Naive thymus-derived CD4-positive, alpha-beta T cell (primary cell): ENCODE results near the gene PTPN5. TPM values are rescaled to one million over a fixed set of nuclear protein-coding genes. Genes with fewer than 3 reads are reported as not detected.

Experiments used
- ATAC-seq: fragments of 150-1000 bp; cut with Tn5 transposase; 2 replicates; pipeline ENCODE4 v1.10.0; 2021; ENCODE audit warnings: mild to moderate bottlenecking, moderate library complexity
- CTCF ChIA-PET: fragments of 350-600 bp; sonication (Branson Sonifier 250); formaldehyde crosslinking; loops from one replicate; lab custom pipeline; 2021; ENCODE audit warnings: antibody characterized with exemption; lab: Charles Lee
- POLR2A ChIA-PET: fragments of 350-600 bp; sonication (Branson Sonifier 250); formaldehyde crosslinking; loops from one replicate; lab custom pipeline; 2021; ENCODE audit warnings: antibody characterized with exemption, inconsistent platforms; lab: Charles Lee
- DNase-seq, 9 donors: peaks; one replicate each; pipeline versions ENCODE4 v3.0.0 to v3.0.0-alpha.2; 2020 to 2022; ENCODE audit warnings: mixed read lengths in 1 of 9
- H3K27ac ChIP-seq: one replicate; pipeline ENCODE4 v1.7.0; 2013; ENCODE audit warnings: mild to moderate bottlenecking, low read depth, low read length, moderate library complexity
- H3K27me3 ChIP-seq, 2 donors: one replicate each; pipeline ENCODE4 v1.7.0; 2013; ENCODE audit warnings: low read length in 2 of 2, mild to moderate bottlenecking in 2 of 2, moderate library complexity in 2 of 2; ENCODE audit not compliant: control insufficient read depth in 2 of 2, insufficient read depth in 2 of 2
- H3K36me3 ChIP-seq, 3 experiments: 1 replicate in 2 of 3; 2 replicates in 1 of 3; pipeline ENCODE4 v1.7.0; 2013; ENCODE audit warnings: low read length in 3 of 3, mild to moderate bottlenecking in 3 of 3, moderate library complexity in 1 of 3; ENCODE audit not compliant: insufficient read depth in 3 of 3, control insufficient read depth in 2 of 3
- H3K4me1 ChIP-seq, 2 donors: one replicate each; pipeline ENCODE4 v1.7.0; 2013; ENCODE audit warnings: low read length in 2 of 2, mild to moderate bottlenecking in 2 of 2, moderate library complexity in 1 of 2; ENCODE audit not compliant: control insufficient read depth in 2 of 2, insufficient read depth in 2 of 2
- H3K4me3 ChIP-seq: 2 replicates; pipeline ENCODE4 v1.7.0; 2013; ENCODE audit warnings: mild to moderate bottlenecking, low read length
- H3K9me3 ChIP-seq, 3 experiments: 1 replicate in 2 of 3; 2 replicates in 1 of 3; pipeline ENCODE4 v1.7.0; 2013; ENCODE audit warnings: low read length in 3 of 3; ENCODE audit not compliant: control insufficient read depth in 2 of 3
- H3K27ac Mint-ChIP-seq, 9 donors: one replicate each; pipeline ENCODE4 v1.8.0; 2020 to 2022; ENCODE audit warnings: mixed read lengths in 9 of 9, mild to moderate bottlenecking in 8 of 9, moderate library complexity in 5 of 9, inconsistent platforms in 2 of 9
- H3K27me3 Mint-ChIP-seq, 5 donors: one replicate each; pipeline ENCODE4 v1.8.0; 2021 to 2022; ENCODE audit warnings: mixed read lengths in 5 of 5, mild to moderate bottlenecking in 1 of 5
- H3K36me3 Mint-ChIP-seq, 5 donors: one replicate each; pipeline ENCODE4 v1.8.0; 2020 to 2022; ENCODE audit warnings: mixed read lengths in 5 of 5, mild to moderate bottlenecking in 3 of 5, inconsistent platforms in 1 of 5
- H3K4me1 Mint-ChIP-seq, 7 donors: one replicate each; pipeline ENCODE4 v1.8.0; 2020 to 2022; ENCODE audit warnings: mixed read lengths in 7 of 7, mild to moderate bottlenecking in 3 of 7, inconsistent platforms in 1 of 7
- H3K4me3 Mint-ChIP-seq, 10 donors: one replicate each; pipeline ENCODE4 v1.8.0; 2020 to 2022; ENCODE audit warnings: mild to moderate bottlenecking in 10 of 10, mixed read lengths in 10 of 10, moderate library complexity in 6 of 10, inconsistent platforms in 2 of 10
- H3K9me3 Mint-ChIP-seq, 11 donors: one replicate each; pipeline ENCODE4 v1.8.0; 2020 to 2022; ENCODE audit warnings: mixed read lengths in 11 of 11, mild to moderate bottlenecking in 4 of 11, inconsistent platforms in 1 of 11, moderate library complexity in 1 of 11
- intact Hi-C, 2 donors: fragments of 100-400 bp; cut with micrococcal nuclease; formaldehyde crosslinking; loops; one replicate each; pipeline ENCODE4 v1.15.1; 2023
- polyA plus RNA-seq, 2 donors: library from polyadenylated mRNA; unstranded; fragments of 300-500 nt; fragmentation: Illumina TruSeq; gene quantifications; one replicate each; pipeline ENCODE4 v1.2.3, GENCODE V29; 2021
- total RNA-seq, 6 experiments: library from RNA in 5 of 6; stranded (reverse) in 5 of 6; gene quantifications; 1 replicate in 5 of 6; 2 replicates in 1 of 6; pipeline ENCODE4 v1.2.3 and lab custom pipeline; 2021 to 2026

Gene PTPN5
- total and polyA plus RNA-seq, 7 experiments from 2014 or later, result not detected

DNA sequence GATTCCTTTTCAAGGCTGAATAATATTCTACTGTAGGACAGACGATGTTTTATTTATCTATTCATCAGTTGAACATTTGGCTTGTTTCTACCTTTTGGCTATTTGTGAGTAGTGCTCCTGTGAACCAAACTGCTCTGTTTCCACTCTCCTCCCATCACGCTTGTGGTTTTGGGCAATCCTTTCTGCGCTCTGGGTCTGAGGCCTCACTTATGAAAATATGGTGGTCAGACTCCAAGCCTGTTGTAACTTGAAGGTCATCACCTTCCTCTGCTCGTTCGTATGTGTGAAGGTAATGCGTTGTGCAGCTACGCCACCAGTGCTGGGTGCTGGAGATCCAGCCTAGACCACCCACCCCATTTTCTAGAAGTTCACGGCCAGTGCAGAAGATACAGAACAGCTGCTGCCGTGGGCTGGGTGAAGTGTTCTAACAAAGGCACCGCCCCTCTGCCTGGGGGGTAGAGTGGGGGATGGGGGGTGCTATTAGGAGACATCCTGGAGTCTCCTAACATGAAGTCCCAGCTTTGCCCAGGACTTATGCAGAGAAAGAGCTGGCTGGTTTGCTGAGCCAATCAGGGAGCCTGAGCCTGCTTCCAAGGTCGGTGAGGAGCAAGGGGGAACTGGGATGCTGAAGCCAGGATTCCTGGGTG, 21.0 kb downstream of the PTPN5 start:
- Mint-ChIP-seq H3K4me3 (no peak overlapping the region), H3K4me1 (peaks cover 0 to 23% (median 0%) of the 10 kb centered on the region in 7 donors), H3K27me3 (peaks cover 4 to 21% (median 14%) of the 10 kb centered on the region in 5 donors), H3K36me3 (no peaks in the 10 kb centered on the region), H3K9me3 (no peaks in the 10 kb centered on the region), H3K27ac (no peak overlapping the region)
- ATAC-seq (no peak), DNase-seq (no peak)
- Histone ChIP-seq H3K4me3 (no peak overlapping the region), H3K4me1 (no peaks in the 10 kb centered on the region), H3K27ac (no peak overlapping the region), H3K36me3 (no peaks in the 10 kb centered on the region), H3K27me3 (no peaks in the 10 kb centered on the region), H3K9me3 (no peaks in the 10 kb centered on the region)
- ChIA-PET POLR2A (no interaction called here), CTCF (no interaction called here)
- intact Hi-C loops, result no loop called here

DNA sequence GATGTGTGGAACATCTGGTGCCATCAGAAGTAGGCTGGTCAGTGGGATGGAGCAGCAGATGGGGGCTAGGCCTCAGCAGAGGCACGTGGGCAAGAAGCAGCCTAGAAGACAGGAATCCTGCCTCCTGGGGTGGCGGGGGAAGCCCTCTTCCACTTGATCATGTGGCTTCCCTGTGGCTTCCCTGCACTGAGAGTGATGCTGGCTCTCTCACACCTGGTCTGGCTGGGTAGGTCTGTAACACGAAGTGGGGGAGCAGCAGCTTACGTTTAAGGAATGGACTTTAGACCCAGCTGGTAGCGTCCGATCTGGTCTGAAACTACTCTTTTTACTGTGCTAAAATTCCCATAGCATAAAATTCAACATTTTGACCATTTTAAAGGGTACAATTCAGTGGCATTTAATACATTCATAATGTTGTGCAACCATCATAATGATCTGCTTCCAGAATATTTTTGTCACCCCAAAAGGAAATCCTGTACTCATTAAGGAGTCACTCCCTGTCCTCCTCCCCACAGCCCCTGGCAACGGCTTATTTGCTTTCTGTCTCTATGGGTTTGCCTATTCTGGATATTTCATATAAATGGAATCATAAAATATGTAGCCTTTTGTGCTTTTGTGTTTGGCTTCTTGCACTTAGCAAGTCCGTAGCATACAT, 21.7 kb downstream of the PTPN5 start:
- Mint-ChIP-seq H3K4me1 (peaks cover 0 to 23% (median 0%) of the 10 kb centered on the region in 7 donors), H3K36me3 (no peaks in the 10 kb centered on the region), H3K9me3 (no peaks in the 10 kb centered on the region), H3K27ac (no peak overlapping the region), H3K4me3 (no peak overlapping the region), H3K27me3 (peaks cover 4 to 27% (median 16%) of the 10 kb centered on the region in 5 donors)
- no peak overlapping the region for H3K27ac ChIP-seq
- intact Hi-C loops, result no loop called here
- no peaks in the 10 kb centered on the region for H3K9me3 ChIP-seq
- H3K4me3 ChIP-seq, result no peak overlapping the region
- POLR2A ChIA-PET, result no interaction called here
- no peaks in the 10 kb centered on the region for H3K36me3 ChIP-seq
- no peaks in the 10 kb centered on the region for H3K4me1 ChIP-seq
- no peaks in the 10 kb centered on the region for H3K27me3 ChIP-seq
- DNase-seq (no peak), ATAC-seq (no peak)
- CTCF ChIA-PET, result interaction anchor here (1.1 kb wide), 1 partner anchor 29 kb away, joined by 3 read pairs; no protein-coding TSS in a partner anchor

DNA sequence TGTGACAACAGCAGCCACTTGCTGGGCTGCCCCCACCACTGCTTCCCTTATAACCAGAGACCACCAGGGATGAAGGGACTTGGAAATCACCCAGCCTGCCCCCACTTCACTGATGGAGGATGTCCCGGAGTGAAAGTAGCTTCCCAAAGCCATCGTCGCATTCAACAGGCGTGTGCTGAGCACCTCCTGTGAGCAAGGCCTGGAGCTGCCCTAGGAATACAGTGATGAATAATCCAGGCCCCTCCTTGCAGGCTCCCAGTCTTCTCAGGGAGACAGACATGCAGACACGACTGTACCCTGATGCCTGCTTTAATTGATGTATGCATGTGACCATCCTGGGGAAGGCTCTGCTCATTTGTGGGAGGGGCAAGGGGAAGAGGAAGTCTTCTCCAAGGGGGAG, 22.6 kb downstream of the PTPN5 start:
- H3K9me3 Mint-ChIP-seq, result no peaks in the 10 kb centered on the region
- H3K27me3 Mint-ChIP-seq, result peaks cover 4 to 27% (median 16%) of the 10 kb centered on the region in 5 donors
- H3K4me3 Mint-ChIP-seq, result no peak overlapping the region
- no peaks in the 10 kb centered on the region for H3K9me3 ChIP-seq
- H3K4me3 ChIP-seq, result no peak overlapping the region
- H3K27me3 ChIP-seq, result no peaks in the 10 kb centered on the region
- H3K4me1 ChIP-seq, result no peaks in the 10 kb centered on the region
- H3K36me3 Mint-ChIP-seq, result no peaks in the 10 kb centered on the region
- no peak overlapping the region for H3K27ac Mint-ChIP-seq
- intact Hi-C loops, result no loop called here
- POLR2A ChIA-PET, result no interaction called here
- peaks cover 0 to 25% (median 0%) of the 10 kb centered on the region in 7 donors for H3K4me1 Mint-ChIP-seq
- no peak for ATAC-seq
- no peak for DNase-seq
- no peak overlapping the region for H3K27ac ChIP-seq
- CTCF ChIA-PET, result interaction anchor here (0.6 to 1.1 kb wide), 2 partner anchors 30 to 778 kb away, joined by 3 read pairs; no protein-coding TSS in a partner anchor
- no peaks in the 10 kb centered on the region for H3K36me3 ChIP-seq

DNA sequence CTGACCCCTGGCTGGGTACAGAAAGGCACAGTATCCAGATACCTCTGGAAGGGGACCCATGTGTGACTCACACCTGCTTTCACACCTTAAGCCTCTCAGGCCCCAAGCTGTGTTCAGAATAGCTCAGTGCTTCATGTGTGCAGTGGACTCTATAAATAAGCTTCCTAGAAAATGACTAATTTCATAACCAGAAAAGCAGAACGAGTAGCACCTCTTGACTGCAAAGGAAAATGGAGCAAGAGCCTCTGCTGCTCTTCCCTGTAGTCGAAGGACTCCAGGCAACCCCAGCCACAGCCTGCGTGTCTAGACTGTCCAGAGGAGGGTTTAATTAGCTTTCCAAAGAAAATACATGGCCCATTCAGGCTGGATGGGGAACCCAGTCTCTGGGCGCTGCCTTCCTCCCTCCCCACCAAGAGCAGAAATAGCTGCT, 23.1 kb downstream of the PTPN5 start:
- Mint-ChIP-seq H3K27ac (no peak overlapping the region), H3K4me1 (peaks cover 0 to 28% (median 0%) of the 10 kb centered on the region in 7 donors)
- CTCF ChIA-PET, result interaction anchor here (0.6 to 1.3 kb wide), 6 partner anchors 10 to 1624 kb away, joined by 3 read pairs; no protein-coding TSS in a partner anchor

DNA sequence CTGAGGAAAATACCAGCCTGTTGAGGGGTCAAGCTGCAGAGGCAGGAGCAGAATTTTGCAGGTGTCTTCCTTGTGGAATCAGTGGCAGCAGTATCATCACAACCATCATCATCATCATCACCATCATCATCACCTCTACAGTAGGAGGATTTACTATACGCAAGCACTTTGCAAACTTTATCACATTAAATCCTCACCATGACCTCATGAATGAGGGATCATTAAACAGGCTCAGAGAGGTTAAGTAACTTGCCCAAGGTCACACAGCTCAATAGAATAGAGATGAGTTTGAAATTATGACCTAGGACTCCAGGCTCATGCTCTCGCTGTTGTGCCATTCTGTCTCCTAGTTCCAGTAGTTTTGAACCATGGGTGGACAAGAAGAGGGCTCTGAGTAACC, 25.6 kb downstream of the PTPN5 start:
- Histone ChIP-seq H3K36me3 (no peaks in the 10 kb centered on the region), H3K27ac (no peak overlapping the region), H3K9me3 (no peaks in the 10 kb centered on the region), H3K4me1 (no peaks in the 10 kb centered on the region), H3K4me3 (no peak overlapping the region), H3K27me3 (no peaks in the 10 kb centered on the region)
- ChIA-PET POLR2A (no interaction called here), CTCF (interaction anchor here (2.4 to 6.0 kb wide), 2 partner anchors 226 to 650 kb away, joined by 16 to 40 read pairs; no protein-coding TSS in a partner anchor)
- Mint-ChIP-seq H3K4me1 (peaks cover 0 to 28% (median 0%) of the 10 kb centered on the region in 7 donors), H3K27me3 (peaks cover 0 to 14% (median 10%) of the 10 kb centered on the region in 5 donors), H3K27ac (no peak overlapping the region), H3K36me3 (no peaks in the 10 kb centered on the region), H3K9me3 (no peaks in the 10 kb centered on the region), H3K4me3 (no peak overlapping the region)
- ATAC-seq (no peak), DNase-seq (no peak)
- intact Hi-C loops, result no loop called here

More for the DNA sequence above, 23.1 kb downstream of the PTPN5 start:
- Histone ChIP-seq H3K27ac (no peak overlapping the region), H3K9me3 (no peaks in the 10 kb centered on the region), H3K4me1 (no peaks in the 10 kb centered on the region), H3K4me3 (no peak overlapping the region), H3K36me3 (no peaks in the 10 kb centered on the region), H3K27me3 (no peaks in the 10 kb centered on the region)
- POLR2A ChIA-PET, result no interaction called here
- Mint-ChIP-seq H3K36me3 (no peaks in the 10 kb centered on the region), H3K9me3 (no peaks in the 10 kb centered on the region), H3K27me3 (peaks cover 4 to 27% (median 16%) of the 10 kb centered on the region in 5 donors), H3K4me3 (no peak overlapping the region)
- ATAC-seq, result no peak
- intact Hi-C loops, result no loop called here
- no peak for DNase-seq

DNA sequence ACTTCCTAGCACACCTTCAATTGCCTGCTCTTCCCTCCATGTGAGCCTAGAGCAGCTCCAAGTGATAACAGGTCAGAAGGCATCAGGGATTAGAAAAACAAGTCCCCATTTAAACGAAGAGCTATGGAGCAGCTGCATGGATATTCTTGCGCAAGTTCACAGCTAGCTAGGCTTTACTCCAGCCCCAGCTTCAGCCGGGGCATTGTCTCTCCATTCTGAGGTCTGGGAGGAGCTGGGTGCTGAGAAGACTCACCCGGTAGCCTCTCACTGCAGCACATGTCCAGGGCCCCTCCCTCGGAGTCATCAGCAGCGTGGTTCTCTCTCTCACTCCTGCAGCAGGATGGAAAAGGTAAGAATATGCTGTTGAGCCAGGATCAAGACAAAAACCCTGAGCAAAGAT, 26.0 kb downstream of the PTPN5 start:
- Histone ChIP-seq H3K4me1 (no peaks in the 10 kb centered on the region), H3K27me3 (no peaks in the 10 kb centered on the region), H3K4me3 (no peak overlapping the region), H3K36me3 (no peaks in the 10 kb centered on the region), H3K27ac (no peak overlapping the region), H3K9me3 (no peaks in the 10 kb centered on the region)
- intact Hi-C loops, result no loop called here
- CTCF ChIA-PET, result interaction anchor here (1.1 to 6.0 kb wide), 3 partner anchors 225 to 650 kb away, joined by 3 to 40 read pairs (median 16); no protein-coding TSS in a partner anchor
- Mint-ChIP-seq H3K27me3 (peaks cover 0 to 14% (median 9%) of the 10 kb centered on the region in 5 donors), H3K4me1 (peaks cover 0 to 28% (median 0%) of the 10 kb centered on the region in 7 donors), H3K4me3 (no peak overlapping the region), H3K27ac (no peak overlapping the region), H3K9me3 (no peaks in the 10 kb centered on the region), H3K36me3 (no peaks in the 10 kb centered on the region)
- DNase-seq (no peak), ATAC-seq (no peak)
- POLR2A ChIA-PET, result no interaction called here
